ENCODE data around the gene TP53TG3D.
"Not testable (repeated sequence)": the region's sequence is repeated elsewhere in the genome, so short reads cannot be mapped to it uniquely, and the experiment has no call there.

The TP53TG3D gene
- long read RNA-seq = 0 reads

DNA sequence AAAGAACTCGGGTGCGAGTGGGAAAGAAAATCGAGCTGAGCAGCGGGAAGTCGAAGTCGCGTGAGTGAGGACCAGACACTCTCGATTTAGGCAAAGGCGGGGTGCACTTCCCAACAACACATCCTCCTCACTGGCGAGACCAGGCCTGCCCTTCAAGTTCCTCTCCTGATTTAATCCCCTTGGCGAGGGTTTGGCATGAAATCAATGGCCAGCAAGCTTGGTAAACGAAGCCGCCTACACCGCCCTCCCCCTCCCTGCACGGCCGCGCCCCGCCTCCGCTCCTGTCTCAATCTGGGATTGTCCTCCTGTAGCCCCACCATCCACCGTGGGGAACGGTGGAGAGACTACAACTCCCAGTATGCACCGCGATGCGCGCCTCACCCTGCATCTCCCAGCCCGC is at the start of gene TP53TG3D:
TSS of gene TP53TG3D (plus strand) at position 301 of the 400 bp plus-strand sequence. CDS start at position 369, 68 bp downstream.
- not testable (repeated sequence) for H3K4me3 ChIP-seq (replicated peaks; ENCODE audit: insufficient read depth, low read length); DNase-seq (ENCODE audit: low read depth in 1 of 2, low spot score in 1 of 2); H3K27me3 ChIP-seq (ENCODE audit: insufficient read depth, poor library complexity, severe bottlenecking); H3K27ac ChIP-seq (replicated peaks)

DNA sequence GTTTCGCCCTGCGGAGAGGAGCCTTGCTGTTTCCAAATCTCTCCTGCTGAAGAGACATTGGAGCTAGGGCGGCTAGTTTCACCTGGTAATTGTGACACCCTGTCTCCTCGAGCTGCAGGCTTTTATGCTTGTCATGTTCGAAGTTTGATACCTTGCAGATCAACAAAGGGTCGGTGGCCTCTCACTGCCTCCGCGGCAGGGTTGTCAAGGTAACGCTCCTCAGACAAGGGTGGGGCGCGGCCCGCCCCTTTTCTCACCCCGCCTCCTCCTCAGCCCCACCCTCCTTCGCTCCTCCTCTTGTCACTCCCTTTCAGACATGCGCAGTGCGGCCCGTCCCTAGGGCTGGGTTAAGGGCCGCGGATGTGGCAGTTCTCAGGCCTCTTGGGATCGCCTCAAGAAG is 421 bp downstream of the TP53TG3D start:
- H3K4me3 ChIP-seq (replicated peaks; ENCODE audit: insufficient read depth, low read length); H3K27ac ChIP-seq (replicated peaks); DNase-seq (ENCODE audit: low read depth in 1 of 2, low spot score in 1 of 2); H3K27me3 ChIP-seq (ENCODE audit: insufficient read depth, poor library complexity, severe bottlenecking): not testable (repeated sequence)

- H3K27me3 ChIP-seq (ENCODE audit: insufficient read depth, poor library complexity, severe bottlenecking); DNase-seq (ENCODE audit: low read depth in 1 of 2, low spot score in 1 of 2); H3K27ac ChIP-seq (replicated peaks); H3K4me3 ChIP-seq (replicated peaks; ENCODE audit: insufficient read depth, low read length): not testable (repeated sequence)
Measured at GRCh38 chr16:32261526-32261925, 8.4 kb downstream of the TP53TG3D start.

GRCh38 chr16:32263552-32263951 is 10.5 kb downstream of the TP53TG3D start:
- H3K27me3 ChIP-seq (ENCODE audit: insufficient read depth, poor library complexity, severe bottlenecking); H3K27ac ChIP-seq (replicated peaks); DNase-seq (ENCODE audit: low read depth in 1 of 2, low spot score in 1 of 2); H3K4me3 ChIP-seq (replicated peaks; ENCODE audit: insufficient read depth, low read length): not testable (repeated sequence)

GRCh38 chr16:32281910-32282309 is 28.8 kb downstream of the TP53TG3D start:
- not testable (repeated sequence) for H3K27me3 ChIP-seq (ENCODE audit: insufficient read depth, poor library complexity, severe bottlenecking); H3K4me3 ChIP-seq (replicated peaks; ENCODE audit: insufficient read depth, low read length); DNase-seq (ENCODE audit: low read depth in 1 of 2, low spot score in 1 of 2); H3K27ac ChIP-seq (replicated peaks)

GRCh38 chr16:32283024-32283423 is 29.9 kb downstream of the TP53TG3D start:
- H3K27me3 ChIP-seq (ENCODE audit: insufficient read depth, poor library complexity, severe bottlenecking); DNase-seq (ENCODE audit: low read depth in 1 of 2, low spot score in 1 of 2); H3K27ac ChIP-seq (replicated peaks); H3K4me3 ChIP-seq (replicated peaks; ENCODE audit: insufficient read depth, low read length): not testable (repeated sequence)

GRCh38 chr16:32283917-32284495 is 30.9 kb downstream of the TP53TG3D start:
- not testable (repeated sequence) for DNase-seq (ENCODE audit: low read depth in 1 of 2, low spot score in 1 of 2); H3K4me3 ChIP-seq (replicated peaks; ENCODE audit: insufficient read depth, low read length); H3K27me3 ChIP-seq (ENCODE audit: insufficient read depth, poor library complexity, severe bottlenecking); H3K27ac ChIP-seq (replicated peaks)

GRCh38 chr16:32284800-32285796 is 32.0 kb downstream of the TP53TG3D start:
- not testable (repeated sequence) for H3K27me3 ChIP-seq (ENCODE audit: insufficient read depth, poor library complexity, severe bottlenecking); DNase-seq (ENCODE audit: low read depth in 1 of 2, low spot score in 1 of 2); H3K27ac ChIP-seq (replicated peaks); H3K4me3 ChIP-seq (replicated peaks; ENCODE audit: insufficient read depth, low read length)

DNA sequence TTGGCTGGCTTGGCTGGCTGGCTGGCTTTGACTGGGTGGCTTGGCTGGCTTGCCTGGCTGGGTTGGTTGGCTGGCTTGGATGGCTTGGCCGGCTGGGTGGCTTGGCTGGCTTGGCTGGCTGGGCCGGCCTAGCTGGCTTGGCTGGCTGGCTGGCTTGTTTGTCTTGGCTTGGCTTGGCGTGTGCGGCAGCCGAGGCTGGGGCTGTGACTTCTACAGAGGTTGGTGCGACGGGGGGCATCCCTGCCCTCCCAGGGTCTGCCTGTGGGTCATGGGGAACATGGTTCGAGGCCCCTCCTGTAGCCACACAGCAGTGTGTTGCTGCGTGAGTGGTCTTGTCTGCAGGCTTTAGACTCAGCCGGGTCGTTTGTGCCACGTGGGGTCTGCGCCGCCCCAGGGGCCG is 33.1 kb downstream of the TP53TG3D start:
- H3K27me3 ChIP-seq (ENCODE audit: insufficient read depth, poor library complexity, severe bottlenecking); H3K27ac ChIP-seq (replicated peaks); DNase-seq (ENCODE audit: low read depth in 1 of 2, low spot score in 1 of 2); H3K4me3 ChIP-seq (replicated peaks; ENCODE audit: insufficient read depth, low read length): not testable (repeated sequence)

DNA sequence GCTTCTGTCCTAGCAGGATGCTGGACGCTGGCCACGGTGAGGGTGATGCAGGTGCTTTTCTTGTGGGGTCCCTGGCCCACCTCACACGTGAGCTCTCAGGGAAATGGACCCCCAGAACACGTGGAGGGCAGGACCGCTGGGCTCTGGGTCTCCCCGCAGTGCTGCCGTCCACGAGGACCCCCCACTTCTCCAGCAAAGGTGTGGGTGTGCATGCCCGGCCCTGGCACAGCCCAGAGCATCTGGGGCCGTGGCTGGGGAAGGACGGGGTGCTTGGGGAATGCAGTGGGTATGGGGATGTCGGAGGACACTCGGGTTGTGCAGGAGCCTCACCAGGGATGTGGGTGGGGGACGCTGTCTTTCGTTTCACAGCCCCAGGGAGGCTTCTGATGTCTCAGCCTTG is 34.7 kb downstream of the TP53TG3D start:
- H3K27ac ChIP-seq (replicated peaks); H3K27me3 ChIP-seq (ENCODE audit: insufficient read depth, poor library complexity, severe bottlenecking); DNase-seq (ENCODE audit: low read depth in 1 of 2, low spot score in 1 of 2); H3K4me3 ChIP-seq (replicated peaks; ENCODE audit: insufficient read depth, low read length): not testable (repeated sequence)

GRCh38 chr16:32289197-32289596 is 36.1 kb downstream of the TP53TG3D start:
- H3K27me3 ChIP-seq (ENCODE audit: insufficient read depth, poor library complexity, severe bottlenecking); DNase-seq (ENCODE audit: low read depth in 1 of 2, low spot score in 1 of 2): not testable (repeated sequence)

GRCh38 chr16:32302776-32303175 is 49.7 kb downstream of the TP53TG3D start:
- H3K27me3 ChIP-seq (ENCODE audit: insufficient read depth, poor library complexity, severe bottlenecking) = not testable (repeated sequence)

More at GRCh38 chr16:32289197-32289596, 36.1 kb downstream of the TP53TG3D start:
- not testable (repeated sequence) for H3K27ac ChIP-seq (replicated peaks); H3K4me3 ChIP-seq (replicated peaks; ENCODE audit: insufficient read depth, low read length)

More at GRCh38 chr16:32302776-32303175, 49.7 kb downstream of the TP53TG3D start:
- H3K27ac ChIP-seq (replicated peaks); H3K4me3 ChIP-seq (replicated peaks; ENCODE audit: insufficient read depth, low read length); DNase-seq (ENCODE audit: low read depth in 1 of 2, low spot score in 1 of 2): not testable (repeated sequence)
